ENCODE measurements around the gene ALDH1B1. TPM values are rescaled to one million over a fixed set of nuclear protein-coding genes. Genes with fewer than 3 reads are reported as not detected.

The ALDH1B1 gene
- total and polyA plus RNA-seq, 2 of the 13 experiments (the other 11 are each of a cell fraction or from before 2014, with no cell fraction given) = 45.1 to 125 TPM

DNA sequence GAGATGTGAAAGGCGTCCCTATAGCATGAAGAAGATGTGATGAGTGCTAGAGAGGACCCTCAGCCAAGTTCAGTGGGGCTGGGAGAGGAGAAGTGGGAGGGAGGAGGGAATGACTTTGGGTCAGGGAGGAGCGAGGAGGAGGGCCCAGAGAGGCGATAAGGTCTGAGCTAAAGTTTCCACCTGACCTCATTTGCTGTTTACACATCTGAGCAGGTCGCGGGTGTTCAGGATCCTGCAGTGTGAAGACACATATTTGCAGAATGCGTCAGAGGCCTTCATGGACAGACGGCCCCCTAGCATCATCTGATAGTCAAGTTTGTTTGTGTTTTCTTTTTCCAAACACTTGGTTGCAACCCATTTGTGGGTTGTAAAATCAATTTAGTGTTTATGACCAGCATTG, 50.7 kb downstream of the ALDH1B1 start (continued):
- TF ChIP-seq SCMH1 (CRISPR knock-in tag; IDR thresholded peaks at IDR 0.05; ENCODE audit: borderline replicate concordance) (no peak), BORCS8-MEF2B (CRISPR knock-in tag; IDR thresholded peaks at IDR 0.05) (no peak), FOSL2 (CRISPR knock-in tag; IDR thresholded peaks at IDR 0.05) (peak; percentile 98), ZNF777 (CRISPR knock-in tag; IDR thresholded peaks at IDR 0.05) (no peak), CENPX (CRISPR knock-in tag; IDR thresholded peaks at IDR 0.05) (no peak), ZNF292 (CRISPR knock-in tag; IDR thresholded peaks at IDR 0.05; ENCODE audit: borderline replicate concordance, low read depth) (no peak), SP2 (CRISPR knock-in tag; IDR thresholded peaks at IDR 0.05) (no peak), FOXJ3 (CRISPR knock-in tag; IDR thresholded peaks at IDR 0.05; ENCODE audit: borderline replicate concordance) (0 out of 2 replicates have a peak, but pooled peaks have one; percentile 27), TAF1 (CRISPR knock-in tag; IDR thresholded peaks at IDR 0.05) (no peak), YY1 (IDR thresholded peaks at IDR 0.05; ENCODE audit: insufficient read depth, insufficient replicate concordance, low read depth, low read length) (no peak), SRSF1 (optimal IDR thresholded peaks at IDR 0.05; ENCODE audit: low read depth, low read length) (no peak), ZNF317 (CRISPR knock-in tag; IDR thresholded peaks at IDR 0.05) (no peak), ZBTB40 (IDR thresholded peaks at IDR 0.05) (no peak), ZBTB40 (CRISPR knock-in tag; IDR thresholded peaks at IDR 0.05) (no peak), ZNF557 (CRISPR knock-in tag; IDR thresholded peaks at IDR 0.05) (no peak), MXD4 (CRISPR knock-in tag; IDR thresholded peaks at IDR 0.05) (no peak), GTF2F1 (IDR thresholded peaks at IDR 0.05; ENCODE audit: low read length) (no peak), ARHGAP35 (CRISPR knock-in tag; IDR thresholded peaks at IDR 0.05; ENCODE audit: borderline replicate concordance) (no peak), POLR2AphosphoS2 (IDR thresholded peaks at IDR 0.05; ENCODE audit: low read depth, low read length) (no peak)
- TF ChIP-seq, protein P1, sequence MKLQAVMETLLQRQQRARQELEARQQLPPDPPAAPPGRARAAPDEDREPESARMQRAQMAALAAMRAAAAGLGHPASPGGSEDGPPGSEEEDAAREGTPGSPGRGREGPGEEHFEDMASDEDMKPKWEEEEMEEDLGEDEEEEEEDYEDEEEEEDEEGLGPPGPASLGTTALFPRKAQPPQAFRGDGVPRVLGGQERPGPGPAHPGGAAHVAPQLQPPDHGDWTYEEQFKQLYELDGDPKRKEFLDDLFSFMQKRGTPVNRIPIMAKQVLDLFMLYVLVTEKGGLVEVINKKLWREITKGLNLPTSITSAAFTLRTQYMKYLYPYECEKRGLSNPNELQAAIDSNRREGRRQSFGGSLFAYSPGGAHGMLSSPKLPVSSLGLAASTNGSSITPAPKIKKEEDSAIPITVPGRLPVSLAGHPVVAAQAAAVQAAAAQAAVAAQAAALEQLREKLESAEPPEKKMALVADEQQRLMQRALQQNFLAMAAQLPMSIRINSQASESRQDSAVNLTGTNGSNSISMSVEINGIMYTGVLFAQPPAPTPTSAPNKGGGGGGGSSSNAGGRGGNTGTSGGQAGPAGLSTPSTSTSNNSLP (IDR thresholded peaks at IDR 0.05; ENCODE audit: low read depth, low read length) = no peak

Data from HepG2 (cell line).